Measurements from ENCODE around the gene SLC25A20. TPM values are rescaled to one million over a fixed set of nuclear protein-coding genes. Genes with fewer than 3 reads are reported as not detected.
"Not testable (repeated sequence)": the region's sequence is repeated elsewhere in the genome, so short reads cannot be mapped to it uniquely, and the experiment has no call there.

SLC25A20 gene
- total RNA-seq, 2 experiments from 2014 or later = 27.5 to 28.3 TPM

DNA sequence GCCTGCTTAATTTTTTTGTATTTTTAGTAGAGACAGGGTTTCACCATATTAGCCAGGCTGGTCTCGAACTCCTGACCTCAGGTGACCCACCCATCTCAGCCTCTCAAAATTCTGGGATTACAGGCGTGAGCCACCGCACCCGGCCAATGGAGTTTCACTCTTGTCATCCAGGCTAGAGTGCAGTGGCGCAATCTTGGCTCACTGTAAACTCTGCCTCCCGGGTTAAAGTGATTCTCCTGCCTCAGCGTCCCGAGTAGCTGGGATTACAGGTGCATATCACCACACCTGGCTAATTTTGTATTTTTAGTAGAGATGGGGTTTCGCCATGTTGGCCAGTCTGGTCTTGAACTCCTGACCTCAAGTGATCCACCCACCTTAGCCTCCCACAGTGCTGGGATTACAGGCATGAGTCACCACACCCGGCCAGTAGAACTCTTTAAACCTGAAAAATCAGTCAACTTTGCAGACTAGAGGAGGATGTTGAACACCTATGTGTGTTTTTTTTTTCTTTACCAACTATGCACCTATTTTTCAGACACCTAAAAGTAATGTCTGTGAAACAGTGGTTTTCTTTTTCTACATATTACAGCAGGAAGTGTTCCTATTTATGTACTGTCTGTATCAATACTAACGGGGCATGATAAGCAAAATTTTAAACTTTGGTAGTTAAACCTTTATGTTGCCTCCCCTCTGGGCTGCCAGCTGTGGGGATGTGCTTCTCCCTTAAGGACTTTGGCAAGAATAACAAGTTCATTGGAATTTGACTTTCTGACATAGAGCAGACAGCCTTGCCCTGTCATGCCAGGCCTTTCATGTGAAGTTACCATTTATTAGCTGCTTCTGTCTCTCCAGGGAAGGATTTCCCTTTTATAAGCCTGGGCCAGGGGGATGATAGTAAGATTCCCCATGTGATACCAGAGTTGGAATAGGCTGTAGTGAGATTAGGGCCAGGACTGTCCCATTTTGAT, 28.0 kb upstream of the SLC25A20 start:
- ATAC-seq (ENCODE audit: low read depth) (peak; percentile 42), DNase-seq (no peak)
- Mint-ChIP-seq H3K27ac (peak overlapping the region; percentile 77), H3K36me3 (peaks cover 44% of the 10 kb centered on the region), H3K4me1 (peaks cover 48% of the 10 kb centered on the region), H3K4me3 (peak overlapping the region; percentile 51), H3K27me3 (no peaks in the 10 kb centered on the region), H3K9me3 (no peaks in the 10 kb centered on the region)
- POLR2A ChIA-PET = no interaction called here

DNA sequence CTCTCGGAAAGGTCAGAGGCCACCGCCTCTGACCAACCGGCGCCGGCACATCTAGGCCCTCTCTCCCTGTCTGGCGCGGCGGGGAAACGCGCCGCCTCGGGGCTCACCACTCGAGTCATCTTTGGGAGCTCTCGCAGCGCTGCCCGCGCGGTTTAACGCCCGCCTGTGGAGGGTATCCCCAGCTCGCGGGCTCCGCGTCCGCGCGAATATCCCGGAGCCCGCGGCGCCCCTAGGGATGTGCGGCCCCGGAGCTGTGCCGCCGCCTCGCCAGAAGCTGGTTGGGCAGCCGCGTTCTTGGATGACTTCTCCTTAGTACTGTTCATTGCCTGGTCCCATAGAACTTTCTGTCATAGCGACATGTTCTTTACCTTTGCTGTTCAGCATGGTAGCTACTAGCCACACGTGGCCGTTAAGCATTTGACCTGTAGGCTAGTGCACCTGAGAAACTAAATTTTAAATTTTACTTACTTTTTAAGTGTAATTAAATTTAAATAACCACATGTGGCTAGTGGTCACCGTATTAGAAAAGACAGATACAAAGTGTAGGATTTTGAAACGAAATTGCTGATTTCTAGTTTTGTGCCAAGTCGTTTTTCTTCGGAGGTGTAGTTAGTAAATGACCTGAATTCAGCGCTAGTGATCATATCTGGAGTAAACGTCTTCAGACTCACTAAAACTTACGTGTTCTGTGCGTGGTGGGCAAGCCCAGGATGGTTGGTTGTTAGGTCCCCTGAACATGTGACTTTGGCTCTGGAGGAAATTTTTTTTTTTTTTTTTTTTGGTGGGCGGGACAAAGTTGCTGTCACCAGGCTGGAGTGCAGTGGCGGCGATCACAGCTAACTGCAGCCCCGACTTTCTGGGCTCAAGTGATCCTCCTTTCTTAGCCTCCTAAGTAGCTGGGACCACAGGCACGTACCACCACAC, 20.8 kb upstream of the SLC25A20 start:
- Mint-ChIP-seq H3K27ac (peak overlapping the region; percentile 99), H3K9me3 (no peaks in the 10 kb centered on the region), H3K36me3 (peaks cover 6% of the 10 kb centered on the region), H3K27me3 (no peaks in the 10 kb centered on the region), H3K4me1 (peaks cover 23% of the 10 kb centered on the region), H3K4me3 (peak overlapping the region; percentile 96)
- peak; percentile 25 for ATAC-seq (ENCODE audit: low read depth)
- POLR2A ChIA-PET = interaction anchor here (0.5 to 3.9 kb wide), 26 partner anchors 10 to 1425 kb away, joined by 3 to 69 read pairs (median 3); partner anchors contain the start of genes IMPDH2, IP6K2, NDUFAF3 and P4HTM
- DNase-seq = peak; percentile 58

DNA sequence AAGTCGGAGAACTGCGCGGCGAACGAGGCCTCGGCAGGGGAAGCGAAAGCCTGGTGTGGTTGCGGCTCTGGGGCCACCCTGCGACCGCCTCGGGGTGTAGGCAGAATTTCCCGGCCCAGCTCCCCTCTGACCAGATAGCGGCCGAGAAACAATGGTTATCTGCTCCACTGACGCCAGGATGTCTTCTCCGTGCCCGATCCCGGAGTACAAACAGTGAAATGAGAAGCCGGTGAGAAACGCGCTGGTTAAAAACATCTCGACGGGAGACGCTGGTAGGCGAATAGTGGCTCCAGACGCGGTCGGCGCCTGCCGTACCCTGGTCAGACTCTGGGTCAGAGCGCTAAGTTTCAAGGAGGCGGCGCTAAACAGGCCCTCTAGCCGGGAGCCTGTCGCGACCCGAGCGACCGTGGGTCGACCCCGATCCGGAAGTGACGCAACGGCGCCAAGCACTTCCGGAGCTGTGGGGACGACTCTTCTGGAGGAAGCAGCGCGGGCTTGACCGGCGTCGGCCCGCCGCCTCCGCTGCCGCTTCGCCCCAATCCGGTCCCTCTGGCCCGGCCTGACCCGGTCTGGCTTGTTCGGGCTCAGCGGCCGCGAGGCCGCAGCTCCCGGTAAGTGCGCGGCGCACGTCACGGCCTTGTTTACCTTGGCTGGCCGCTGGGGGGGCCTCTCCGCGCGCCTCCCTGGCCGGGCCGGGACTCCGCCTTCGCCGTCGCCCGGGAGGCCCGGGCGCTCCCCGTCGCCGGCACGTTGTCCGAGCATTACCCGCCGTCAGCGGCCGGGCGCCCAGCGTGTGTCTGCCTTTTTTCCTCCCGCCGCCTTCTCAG, 19.9 kb upstream of the SLC25A20 start, which contains the start of gene ARIH2:
TSS of gene ARIH2 (plus strand) at position 455 of the 827 bp plus-strand sequence. CDS start 8,717 bp downstream, outside the sequence.
- Mint-ChIP-seq H3K27me3 (no peaks in the 10 kb centered on the region), H3K4me1 (peaks cover 23% of the 10 kb centered on the region), H3K36me3 (peaks cover 3% of the 10 kb centered on the region), H3K9me3 (no peaks in the 10 kb centered on the region), H3K4me3 (peak within 1 kb of the TSS; percentile 96), H3K27ac (peak within 1 kb of the TSS; percentile 99)
- DNase-seq (peak; percentile 93), ATAC-seq (ENCODE audit: low read depth) (peak; percentile 80)
- POLR2A ChIA-PET = interaction anchor here (0.6 to 3.9 kb wide), 16 partner anchors 10 to 218 kb away, joined by 3 to 69 read pairs (median 6); partner anchors contain the start of genes NDUFAF3, P4HTM, PRKAR2A and QRICH1

DNA sequence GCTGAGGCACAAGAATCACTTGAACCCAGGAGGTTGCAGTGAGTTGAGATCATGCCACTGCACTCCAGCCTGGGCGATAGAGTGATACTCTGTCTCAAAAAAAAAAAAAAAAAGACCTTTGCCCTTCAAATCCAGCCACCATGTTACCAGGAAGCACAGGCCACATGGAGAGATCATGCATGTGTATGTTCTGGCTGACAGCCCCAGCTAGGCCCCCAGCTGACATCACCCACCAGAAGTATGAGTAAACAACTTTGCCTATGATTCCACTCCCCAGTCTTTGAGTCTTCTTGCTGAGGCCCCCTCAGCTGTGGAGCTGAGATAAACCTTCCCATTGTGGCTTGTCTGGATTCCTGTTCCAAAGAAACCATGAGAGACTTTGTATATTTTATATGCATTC, 16.6 kb upstream of the SLC25A20 start:
- peak overlapping the region; percentile 45 for H3K27ac Mint-ChIP-seq
- no peak overlapping the region for H3K4me3 Mint-ChIP-seq
- ATAC-seq (ENCODE audit: low read depth) = no peak

DNA sequence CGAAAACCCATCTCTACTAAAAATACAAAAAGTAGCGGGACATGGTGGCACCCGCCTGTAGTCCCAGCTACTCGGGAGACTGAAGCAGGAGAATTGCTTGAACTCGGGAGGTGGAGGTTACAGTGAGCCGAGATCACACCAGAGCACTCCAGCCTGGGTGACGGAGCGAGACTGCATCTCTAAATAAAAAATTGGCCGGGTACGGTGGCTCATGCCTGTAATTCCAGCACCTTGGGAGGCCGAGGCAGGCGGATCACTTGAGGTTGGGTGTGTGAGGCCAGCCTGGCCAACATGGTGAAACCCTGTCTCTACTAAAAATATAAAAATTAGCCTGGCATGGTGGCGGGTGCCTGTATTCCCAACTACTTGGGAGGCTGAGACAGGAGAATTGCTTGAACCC, 8.3 kb upstream of the SLC25A20 start:
- not testable (repeated sequence) for H3K27ac Mint-ChIP-seq

More for the DNA sequence above, 16.6 kb upstream of the SLC25A20 start:
- Mint-ChIP-seq H3K36me3 (peaks cover 3% of the 10 kb centered on the region), H3K4me1 (peaks cover 16% of the 10 kb centered on the region), H3K9me3 (no peaks in the 10 kb centered on the region), H3K27me3 (no peaks in the 10 kb centered on the region)
- DNase-seq = peak; percentile 10
- POLR2A ChIA-PET = interaction anchor here (0.7 to 1.7 kb wide), 4 partner anchors 10 to 709 kb away, joined by 3 to 6 read pairs (median 4); no protein-coding TSS in a partner anchor

DNA sequence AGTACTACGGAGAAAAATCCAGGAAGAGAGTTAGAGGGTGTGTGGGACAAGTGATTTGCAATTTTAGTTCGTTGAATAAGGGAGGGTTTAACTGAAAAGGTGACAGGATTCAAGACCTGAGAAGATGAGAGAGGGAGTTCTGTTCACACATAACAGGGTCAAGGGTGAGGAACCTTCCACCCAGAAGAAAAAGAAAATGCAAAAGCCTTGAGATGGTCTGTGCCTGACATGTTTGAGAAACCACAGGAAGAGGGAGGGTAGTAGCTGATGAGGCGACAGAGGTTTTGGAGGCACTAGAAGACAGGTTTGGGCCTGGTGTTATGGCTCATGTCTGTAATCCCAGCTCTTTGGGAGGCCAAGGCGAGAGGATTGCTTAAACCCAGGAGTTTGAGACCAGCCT, 591 bp upstream of the SLC25A20 start:
- POLR2A ChIA-PET = interaction anchor here (0.6 to 5.6 kb wide), 9 partner anchors 8 to 275 kb away, joined by 3 to 69 read pairs (median 5); partner anchors contain the start of genes ARIH2, IP6K2, PRKAR2A and WDR6
- Mint-ChIP-seq H3K4me1 (peaks cover 35% of the 10 kb centered on the region), H3K27me3 (no peaks in the 10 kb centered on the region), H3K4me3 (peak overlapping the region; percentile 95), H3K9me3 (no peaks in the 10 kb centered on the region), H3K27ac (peak overlapping the region; percentile 93), H3K36me3 (peaks cover 9% of the 10 kb centered on the region)
- DNase-seq (peak; percentile 36), ATAC-seq (ENCODE audit: low read depth) (peak; percentile 46)

More for the DNA sequence above, 8.3 kb upstream of the SLC25A20 start:
- not testable (repeated sequence) for H3K27me3 Mint-ChIP-seq; ATAC-seq (ENCODE audit: low read depth); H3K9me3 Mint-ChIP-seq; H3K36me3 Mint-ChIP-seq; DNase-seq; H3K4me3 Mint-ChIP-seq; H3K4me1 Mint-ChIP-seq
- POLR2A ChIA-PET = interaction anchor here (0.8 to 0.9 kb wide), 2 partner anchors 9 to 11 kb away, joined by 3 read pairs; partner anchors contain the start of genes ARIH2 and SLC25A20

DNA sequence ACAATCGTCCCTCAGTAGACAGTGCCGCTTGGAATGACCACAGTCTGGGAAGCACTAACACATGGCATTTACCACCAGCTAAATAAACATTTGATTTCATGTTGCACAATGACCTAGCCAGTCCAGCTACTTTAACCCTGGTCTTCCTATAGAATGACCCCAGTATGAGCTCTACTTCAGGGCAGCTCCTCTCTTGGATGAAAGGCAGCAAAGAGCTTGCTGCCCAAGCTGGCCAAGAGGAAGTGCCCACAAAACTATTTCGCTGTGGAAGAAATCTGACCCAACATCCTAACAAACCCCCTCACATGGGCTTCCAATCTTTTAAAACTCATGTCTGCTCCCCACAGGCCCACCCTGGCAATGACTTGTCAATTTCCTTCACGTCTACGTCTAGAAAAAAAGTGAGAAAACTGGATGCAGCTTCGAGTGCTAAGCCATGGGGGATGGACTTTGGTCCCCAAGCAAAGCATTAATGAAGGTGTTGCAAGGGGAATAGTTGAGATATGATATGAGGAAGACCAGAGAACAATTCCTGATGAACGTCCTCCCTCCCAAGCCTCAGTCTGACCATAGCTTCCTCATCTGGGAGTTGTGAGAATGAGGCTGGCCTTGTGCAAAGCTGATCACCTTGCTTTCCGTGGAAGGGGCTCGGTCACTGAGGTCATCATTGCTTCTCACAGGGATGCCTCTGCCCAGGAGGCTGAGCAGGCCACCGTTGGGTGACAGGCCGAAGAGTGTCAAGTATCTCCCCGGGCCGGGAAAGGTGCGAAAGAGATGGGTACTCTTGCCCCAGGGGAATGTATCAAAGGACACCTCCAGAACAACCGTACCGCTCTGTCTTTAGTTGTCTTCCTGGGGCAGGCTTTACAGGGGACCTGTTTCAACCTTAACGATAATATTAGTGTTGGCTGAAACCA, 964 bp downstream of the SLC25A20 start:
- POLR2A ChIA-PET = interaction anchor here (0.8 to 5.6 kb wide), 8 partner anchors 10 to 181 kb away, joined by 3 to 69 read pairs (median 8); partner anchors contain the start of genes ARIH2, IMPDH2, IP6K2 and PRKAR2A
- H3K4me1 Mint-ChIP-seq = peaks cover 35% of the 10 kb centered on the region
- peaks cover 11% of the 10 kb centered on the region for H3K36me3 Mint-ChIP-seq
- peak overlapping the region; percentile 95 for H3K4me3 Mint-ChIP-seq
- no peaks in the 10 kb centered on the region for H3K27me3 Mint-ChIP-seq
- ATAC-seq (ENCODE audit: low read depth) (peak; percentile 7), DNase-seq (peak; percentile 51)
- peak overlapping the region; percentile 93 for H3K27ac Mint-ChIP-seq
- no peaks in the 10 kb centered on the region for H3K9me3 Mint-ChIP-seq

DNA sequence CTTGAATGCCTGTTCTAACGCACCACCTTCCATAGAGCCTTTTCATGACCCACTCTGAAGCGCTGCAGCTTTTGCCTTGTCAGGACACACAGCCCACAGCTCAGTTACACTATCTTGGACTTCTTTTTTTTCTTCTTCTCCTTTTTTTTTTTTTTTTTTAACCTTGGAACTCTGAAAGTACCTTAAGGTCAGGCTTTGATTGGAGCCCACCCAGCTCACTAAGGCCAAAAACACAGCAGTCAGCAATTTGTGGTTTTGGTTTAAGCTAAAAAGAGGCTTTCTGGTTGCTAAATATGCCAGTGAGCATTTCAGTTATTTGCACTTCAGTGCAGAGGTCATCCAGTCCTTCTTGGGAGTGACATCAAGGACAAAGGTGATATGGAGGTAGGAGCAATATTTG, 1.7 kb downstream of the SLC25A20 start:
- Mint-ChIP-seq H3K27me3 (no peaks in the 10 kb centered on the region), H3K4me1 (peaks cover 33% of the 10 kb centered on the region), H3K9me3 (no peaks in the 10 kb centered on the region), H3K27ac (peak overlapping the region; percentile 63), H3K36me3 (peaks cover 11% of the 10 kb centered on the region), H3K4me3 (peak overlapping the region; percentile 45)
- ATAC-seq (ENCODE audit: low read depth) (no peak), DNase-seq (no peak)
- POLR2A ChIA-PET = interaction anchor here (0.6 to 5.6 kb wide), 5 partner anchors 10 to 133 kb away, joined by 3 to 69 read pairs (median 4); partner anchors contain the start of genes ARIH2 and PRKAR2A

DNA sequence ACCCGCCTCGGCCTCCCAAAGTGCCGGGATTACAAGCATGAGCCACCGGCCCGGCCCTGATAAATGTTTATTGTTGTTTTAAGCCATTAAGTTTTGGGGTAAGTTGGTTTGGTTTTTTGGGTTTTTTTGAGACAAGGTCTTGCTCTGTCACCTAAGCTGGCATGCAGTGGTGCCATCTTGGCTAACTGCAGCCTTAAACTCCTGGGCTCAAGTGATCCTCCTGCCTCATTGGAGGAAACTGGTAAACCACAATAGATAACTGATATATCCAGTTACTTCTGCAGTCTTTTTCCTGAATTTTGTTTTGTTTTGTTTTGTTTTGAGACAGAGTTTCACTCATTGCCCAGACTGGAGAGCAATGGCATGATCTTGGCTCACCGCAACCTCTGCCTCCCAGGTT, 4.2 kb downstream of the SLC25A20 start:
- POLR2A ChIA-PET = interaction anchor here (0.6 to 0.7 kb wide), 2 partner anchors 66 to 981 kb away, joined by 3 to 5 read pairs; no protein-coding TSS in a partner anchor
- H3K27ac Mint-ChIP-seq = no peak overlapping the region
- peaks cover 27% of the 10 kb centered on the region for H3K4me1 Mint-ChIP-seq
- H3K36me3 Mint-ChIP-seq = peaks cover 15% of the 10 kb centered on the region
- DNase-seq = no peak
- H3K9me3 Mint-ChIP-seq = no peaks in the 10 kb centered on the region
- no peak for ATAC-seq (ENCODE audit: low read depth)
- no peaks in the 10 kb centered on the region for H3K27me3 Mint-ChIP-seq
- no peak overlapping the region for H3K4me3 Mint-ChIP-seq

DNA sequence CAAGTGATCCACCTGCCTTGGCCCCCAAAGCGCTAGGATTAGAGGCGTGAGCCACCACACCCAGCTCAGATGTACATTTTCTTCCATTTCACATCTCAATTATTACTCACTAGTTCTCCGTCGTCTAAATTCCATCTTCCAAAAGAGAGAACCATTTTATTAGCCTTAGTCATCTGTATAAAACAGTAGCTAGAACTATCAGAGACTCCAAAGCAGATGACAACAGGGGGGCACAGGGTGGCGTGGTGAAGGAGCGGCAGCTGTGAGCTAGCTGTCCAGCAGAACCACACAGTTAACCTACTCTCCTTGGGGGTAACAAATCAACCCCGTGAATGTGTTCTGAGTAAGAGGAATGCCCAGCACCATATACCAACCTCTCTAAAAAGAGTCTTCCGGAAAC, 7.1 kb downstream of the SLC25A20 start:
- POLR2A ChIA-PET = no interaction called here
- no peak for DNase-seq
- no peak overlapping the region for H3K27ac Mint-ChIP-seq
- H3K4me1 Mint-ChIP-seq = peaks cover 9% of the 10 kb centered on the region
- H3K9me3 Mint-ChIP-seq = no peaks in the 10 kb centered on the region
- no peaks in the 10 kb centered on the region for H3K27me3 Mint-ChIP-seq
- ATAC-seq (ENCODE audit: low read depth) = no peak
- no peak overlapping the region for H3K4me3 Mint-ChIP-seq
- H3K36me3 Mint-ChIP-seq = peaks cover 17% of the 10 kb centered on the region

DNA sequence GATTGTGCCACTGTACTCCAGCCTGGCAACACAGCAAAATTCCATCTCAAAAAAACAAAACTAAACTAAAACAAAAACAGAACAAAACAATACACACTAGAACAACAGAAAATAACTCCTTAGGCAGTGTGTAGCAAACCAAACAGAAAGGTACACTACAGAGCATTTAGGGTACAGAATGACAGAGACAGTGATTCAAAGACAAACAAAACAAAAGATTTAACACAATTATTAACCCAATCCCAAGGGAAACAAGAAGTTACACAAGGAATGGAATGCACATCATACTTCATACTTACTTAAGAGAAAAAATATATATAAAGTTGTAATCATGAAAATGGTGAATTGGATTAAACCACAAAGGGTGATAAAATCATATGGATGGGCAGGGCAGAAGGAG, 12.9 kb downstream of the SLC25A20 start:
- H3K36me3 Mint-ChIP-seq = peaks cover 14% of the 10 kb centered on the region
- H3K27me3 Mint-ChIP-seq = no peaks in the 10 kb centered on the region
- POLR2A ChIA-PET = interaction anchor here (1.5 kb wide), 1 partner anchor 12 kb away, joined by 4 read pairs; no protein-coding TSS in a partner anchor
- no peak overlapping the region for H3K27ac Mint-ChIP-seq
- no peak for DNase-seq
- no peaks in the 10 kb centered on the region for H3K9me3 Mint-ChIP-seq
- no peak for ATAC-seq (ENCODE audit: low read depth)
- H3K4me3 Mint-ChIP-seq = no peak overlapping the region
- H3K4me1 Mint-ChIP-seq = peaks cover 3% of the 10 kb centered on the region

Measured in activated naive CD8-positive, alpha-beta T cell treated with anti-CD3 and anti-CD28 coated beads, Interleukin-2, amount 10 ng/mL, durations not matched to agents 7 days and 5 days (primary cell).